Mammary epithelial cell (primary cell): ENCODE measurements around the gene DSTN.

Experiments
- CTCF ChIP-seq, 2 donors: IDR thresholded peaks in 1 of 2; conservative IDR thresholded peaks in 1 of 2; 2 replicates each; pipeline ENCODE4 v1.5.1; 2011 to 2012; ENCODE audit warnings: inconsistent platforms in 2 of 2, low read length in 2 of 2, mild to moderate bottlenecking in 2 of 2, control low read depth in 1 of 2, low read depth in 1 of 2; ENCODE audit not compliant: insufficient read depth in 1 of 2; ENCODE audit errors: extremely low read depth in 1 of 2
- EZH2 ChIP-seq: IDR thresholded peaks from 2 replicates; pipeline ENCODE4 v1.6.1; 2012; ENCODE audit warnings: low read length, inconsistent platforms, borderline replicate concordance

DNA sequence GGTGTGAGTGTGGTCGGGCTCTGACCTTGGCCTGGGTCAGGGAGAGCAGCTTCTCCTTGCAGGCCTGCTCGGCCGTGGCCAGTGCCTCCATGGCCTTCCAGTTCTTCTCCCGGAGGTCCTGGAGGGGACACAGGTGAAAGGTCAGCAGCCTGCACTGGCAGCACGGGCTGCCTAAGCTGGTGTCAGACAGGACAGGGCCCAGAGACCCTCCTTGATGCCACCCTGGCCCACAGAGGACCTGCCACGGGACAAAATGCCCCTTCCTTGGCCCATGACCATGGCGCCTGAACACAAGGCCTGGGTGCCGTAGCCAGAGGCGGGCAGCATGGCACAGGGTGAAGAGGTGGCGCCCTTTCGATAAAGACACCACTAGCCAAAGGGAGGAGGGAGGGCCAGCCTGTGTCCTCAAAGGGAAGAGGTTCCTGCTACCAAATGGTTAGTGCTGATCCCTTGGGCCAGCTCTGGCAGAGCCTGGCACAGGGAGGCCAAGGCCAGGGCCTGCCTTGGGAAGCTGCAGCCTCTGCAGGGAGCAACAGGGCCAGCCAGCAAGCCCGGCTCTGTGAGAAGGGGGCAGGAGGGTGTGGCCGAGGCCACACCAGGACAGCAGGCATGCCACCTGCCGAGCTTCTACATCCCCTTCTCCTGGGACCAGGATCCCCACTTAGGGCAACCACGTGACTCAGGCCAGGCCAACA, 54.8 kb downstream of the DSTN start:
- TF ChIP-seq EZH2 = no peak
- TF ChIP-seq CTCF (conservative IDR thresholded peaks at IDR 0.05 in 1 of 2, IDR thresholded peaks at IDR 0.05 in 1 of 2; ENCODE audit: extremely low read depth in 1 of 2, insufficient read depth in 1 of 2, low read depth in 1 of 2, low read length in 2 of 2) = no peak
